Epithelial cell of proximal tubule (primary cell): ENCODE measurements around the gene PGBD1. TPM values are rescaled to one million over a fixed set of nuclear protein-coding genes. Genes with fewer than 3 reads are reported as not detected.

Experiments used
- DNase-seq: peaks from one replicate; pipeline ENCODE4 v3.0.0-alpha.2; 2011; ENCODE audit warnings: low read depth
- H3K4me3 ChIP-seq: 2 replicates; pipeline ENCODE4 v1.5.1; 2011; ENCODE audit warnings: low read depth, mild to moderate bottlenecking, low read length
- total RNA-seq: library from RNA; depleted of rRNA; stranded (reverse); fragments of >200 nt; gene quantifications from 2 replicates; pipeline ENCODE4 v1.2.3, GENCODE V29; 2015
- TF ChIP-seq, protein P1 (sequence below): conservative IDR thresholded peaks from 2 replicates; pipeline ENCODE4 v1.5.1; 2012; ENCODE audit warnings: low read depth, mild to moderate bottlenecking, low read length

The PGBD1 gene
- total RNA-seq, 1 donor from 2014 or later = 5.2 TPM

DNA sequence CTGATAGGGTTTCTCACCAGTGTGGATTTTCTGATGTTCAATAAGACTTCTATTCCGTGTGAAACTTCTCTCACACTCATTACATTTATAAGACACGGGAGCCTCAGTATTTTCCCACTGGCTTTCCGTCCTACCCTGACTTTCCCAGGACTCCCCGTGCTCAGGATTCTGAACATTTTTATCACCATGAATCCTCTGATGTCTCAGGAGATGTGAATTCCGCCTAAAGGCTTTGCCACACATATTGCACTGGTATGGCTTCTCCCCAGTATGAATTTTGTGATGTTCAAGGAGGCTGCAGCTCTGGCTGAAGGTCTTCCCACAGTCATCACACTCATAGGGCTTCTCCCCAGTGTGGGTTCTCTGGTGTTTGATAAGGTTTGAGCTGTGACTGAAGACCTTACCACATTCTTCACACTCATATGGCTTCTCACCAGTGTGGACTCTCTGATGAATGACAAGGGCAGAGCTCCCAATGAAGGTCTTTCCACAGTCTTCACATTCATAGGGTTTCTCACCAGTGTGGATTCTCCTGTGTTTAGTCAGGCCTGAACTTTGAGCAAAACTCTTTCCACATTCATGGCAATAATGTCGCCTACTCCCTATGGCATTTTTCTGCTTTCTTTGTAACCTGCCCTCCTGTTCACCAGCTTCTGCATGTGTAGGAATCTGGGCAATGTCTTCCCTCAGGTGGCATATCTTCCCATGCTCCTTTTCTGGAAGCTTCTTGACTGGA, 36.0 kb upstream of the PGBD1 start:
- H3K4me3 ChIP-seq = no peak overlapping the region
- TF ChIP-seq, protein P1, sequence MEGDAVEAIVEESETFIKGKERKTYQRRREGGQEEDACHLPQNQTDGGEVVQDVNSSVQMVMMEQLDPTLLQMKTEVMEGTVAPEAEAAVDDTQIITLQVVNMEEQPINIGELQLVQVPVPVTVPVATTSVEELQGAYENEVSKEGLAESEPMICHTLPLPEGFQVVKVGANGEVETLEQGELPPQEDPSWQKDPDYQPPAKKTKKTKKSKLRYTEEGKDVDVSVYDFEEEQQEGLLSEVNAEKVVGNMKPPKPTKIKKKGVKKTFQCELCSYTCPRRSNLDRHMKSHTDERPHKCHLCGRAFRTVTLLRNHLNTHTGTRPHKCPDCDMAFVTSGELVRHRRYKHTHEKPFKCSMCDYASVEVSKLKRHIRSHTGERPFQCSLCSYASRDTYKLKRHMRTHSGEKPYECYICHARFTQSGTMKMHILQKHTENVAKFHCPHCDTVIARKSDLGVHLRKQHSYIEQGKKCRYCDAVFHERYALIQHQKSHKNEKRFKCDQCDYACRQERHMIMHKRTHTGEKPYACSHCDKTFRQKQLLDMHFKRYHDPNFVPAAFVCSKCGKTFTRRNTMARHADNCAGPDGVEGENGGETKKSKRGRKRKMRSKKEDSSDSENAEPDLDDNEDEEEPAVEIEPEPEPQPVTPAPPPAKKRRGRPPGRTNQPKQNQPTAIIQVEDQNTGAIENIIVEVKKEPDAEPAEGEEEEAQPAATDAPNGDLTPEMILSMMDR = no peak
- no peak for DNase-seq

DNA sequence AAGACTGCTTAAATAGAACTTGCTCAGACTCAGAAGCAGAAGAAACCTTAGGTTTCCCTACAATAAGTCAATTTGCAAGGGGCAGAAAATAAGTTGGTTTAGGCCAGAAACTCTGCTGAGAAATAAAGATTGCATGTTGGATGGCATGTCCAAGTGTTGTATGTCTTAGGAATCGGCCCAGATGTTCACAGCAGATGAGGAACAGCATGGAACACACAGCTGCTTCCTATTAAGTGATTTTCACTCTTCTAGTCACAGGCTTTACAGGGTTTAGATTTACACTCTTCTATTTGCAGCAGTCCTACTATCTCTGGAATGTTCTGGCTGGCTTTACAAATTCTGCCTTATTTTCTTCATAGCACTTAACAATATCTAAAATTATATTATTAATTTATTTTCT, 32.5 kb upstream of the PGBD1 start:
- DNase-seq = no peak
- no peak overlapping the region for H3K4me3 ChIP-seq
- TF ChIP-seq, protein P1 = no peak

DNA sequence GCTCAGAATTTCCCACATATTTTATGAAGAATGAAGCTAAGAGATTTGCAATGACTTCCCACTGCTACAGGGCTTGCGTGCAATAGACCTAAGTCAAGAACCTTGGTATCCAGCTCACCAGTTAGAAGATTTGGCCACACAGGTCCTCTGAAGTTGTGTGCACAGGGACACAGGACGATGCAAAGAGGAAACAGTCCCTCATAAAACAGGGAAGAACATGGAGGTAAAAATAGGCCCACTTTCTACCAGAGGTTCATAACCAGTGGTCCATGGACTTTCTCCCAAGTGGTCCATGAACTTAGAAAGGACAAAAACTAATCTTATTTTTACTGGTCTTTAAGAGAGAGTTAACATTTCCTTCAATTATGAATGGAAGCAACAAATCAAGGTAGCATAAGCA, 30.6 kb upstream of the PGBD1 start:
- TF ChIP-seq, protein P1 = no peak
- DNase-seq = no peak
- peak overlapping the region; percentile 89 for H3K4me3 ChIP-seq

DNA sequence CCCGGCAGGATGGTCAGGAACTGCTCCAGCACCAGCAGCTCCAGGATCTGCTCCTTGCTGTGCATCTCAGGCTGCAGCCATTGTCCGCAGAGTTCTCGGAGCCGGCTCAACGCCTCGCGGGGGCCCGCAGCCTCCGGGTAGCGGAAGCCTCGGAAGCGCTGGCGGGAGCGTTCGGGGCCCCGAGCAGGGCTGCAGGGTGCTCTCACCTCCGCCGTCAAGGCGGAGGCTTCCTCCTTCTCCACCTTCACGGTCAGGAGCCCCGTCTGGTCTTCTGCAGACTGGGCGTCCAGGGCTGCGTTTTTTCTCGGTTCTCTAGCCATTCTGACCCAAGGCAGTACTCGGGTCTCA, 29.7 kb upstream of the PGBD1 start:
- TF ChIP-seq, protein P1 = no peak
- peak overlapping the region; percentile 89 for H3K4me3 ChIP-seq
- DNase-seq = no peak

DNA sequence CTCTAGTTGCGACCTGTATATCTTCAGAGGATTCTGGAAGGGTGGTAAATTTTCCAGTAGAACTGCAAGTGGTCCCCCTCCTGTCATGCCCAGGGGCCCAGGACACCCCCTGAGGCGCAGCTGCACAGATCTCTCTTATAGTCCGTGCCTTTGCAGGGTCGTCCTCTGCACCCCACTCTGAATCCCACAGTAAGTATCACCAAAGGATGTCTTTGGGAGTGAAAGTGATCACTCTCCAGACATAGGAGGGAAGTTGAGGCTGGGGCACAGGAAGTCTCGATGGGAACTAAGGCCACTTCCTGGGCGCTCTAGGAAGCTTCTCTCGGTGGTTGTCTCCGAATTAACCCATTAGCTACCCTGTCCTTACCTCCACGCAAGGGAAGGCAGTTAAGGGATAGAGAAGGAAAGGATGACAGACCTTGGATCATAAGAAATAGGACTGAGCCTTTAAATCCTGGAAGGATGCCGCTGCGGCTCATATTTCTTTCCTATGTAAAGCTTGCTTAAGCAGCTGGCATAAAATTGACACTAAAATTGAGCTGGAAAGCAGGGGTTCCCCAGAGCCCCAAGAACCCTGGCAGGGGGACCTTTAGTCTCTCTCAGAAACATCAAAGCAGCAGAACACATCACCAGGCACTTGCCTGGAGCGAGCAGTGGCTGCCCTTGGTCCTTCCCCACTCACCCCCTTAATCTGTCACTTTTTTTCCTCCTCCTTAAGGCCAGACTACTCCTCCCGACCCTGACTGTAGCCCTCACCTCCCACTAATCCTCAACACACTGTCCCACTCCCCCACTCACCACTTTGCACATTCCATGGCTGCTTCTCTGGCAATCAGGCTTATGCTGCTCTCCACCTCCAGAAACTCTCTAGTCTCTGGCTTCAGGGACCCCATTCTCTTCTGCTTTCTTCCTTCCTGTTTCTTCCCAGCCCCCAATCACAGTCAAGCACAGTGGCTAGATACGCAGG, 29.1 kb upstream of the PGBD1 start, which contains the start of gene ZKSCAN4:
Gene ZKSCAN4, minus strand, starts transcription at position 261 of the 967 bp plus-strand sequence. CDS start 289 bp downstream, outside the sequence.
- peak; percentile 66 for DNase-seq
- TF ChIP-seq, protein P1 = no peak
- peak within 1 kb of the TSS; percentile 89 for H3K4me3 ChIP-seq

DNA sequence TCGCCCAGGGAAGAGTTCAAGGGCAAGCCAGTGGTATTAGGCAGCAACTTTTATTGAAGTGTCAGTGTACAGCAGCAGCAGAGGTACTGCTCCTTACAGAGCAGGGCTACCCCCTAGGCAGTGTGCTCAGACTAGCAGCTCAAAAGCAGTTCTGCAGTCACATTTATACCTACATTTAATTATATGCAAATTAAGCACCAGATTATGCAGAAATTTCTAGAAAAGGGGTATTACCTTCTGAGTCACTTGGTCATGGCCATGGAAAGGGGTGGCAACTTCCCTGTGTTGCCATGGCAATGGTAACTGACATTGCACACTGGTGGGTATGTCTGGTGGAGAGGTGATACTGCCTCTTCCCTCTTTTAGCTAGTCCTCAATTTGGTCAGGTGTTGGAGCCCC, 27.3 kb upstream of the PGBD1 start:
- no peak for DNase-seq
- no peak overlapping the region for H3K4me3 ChIP-seq
- TF ChIP-seq, protein P1 = no peak
